Endothelial cell of hepatic sinusoid (primary cell): ENCODE measurements around the gene FHOD3.

Experiments used
- in situ Hi-C: cut with HindIII; loops from 2 replicates; pipeline ENCODE4 v1.10.0; 2017; ENCODE audit warnings: low sequenced_read_pairs

Gene FHOD3

GRCh38 chr18:36297417-36298125 is at the start of gene FHOD3:
TSS of gene FHOD3 (plus strand) at chr18:36297713. CDS start at chr18:36297836, 123 bp downstream.
- in situ Hi-C loops = loop anchor here (5.0 kb wide), 1 partner anchor 35 kb away; no protein-coding TSS in a partner anchor

DNA sequence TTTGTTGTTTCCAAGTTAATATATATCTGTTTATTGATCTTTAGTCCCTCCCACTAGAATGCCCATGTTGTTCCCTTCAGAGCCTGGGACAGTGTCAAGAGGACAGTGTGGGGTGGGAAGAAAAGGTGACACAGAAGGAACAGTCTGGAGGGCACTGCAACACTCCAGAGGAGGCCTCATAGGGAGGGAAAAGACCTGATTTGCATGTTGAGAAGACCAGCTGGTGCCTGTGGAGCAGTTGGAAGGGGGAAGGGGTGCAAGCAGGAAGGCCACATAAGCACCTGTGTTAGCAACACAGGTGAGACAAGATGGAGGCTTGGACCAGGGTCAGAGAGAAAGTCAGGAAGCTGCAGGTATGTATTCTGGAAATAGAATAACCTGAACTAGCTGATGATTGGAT is 48.1 kb upstream of the FHOD3 start:
- in situ Hi-C loops = no loop called here

- in situ Hi-C loops = loop anchor here (25.0 kb wide), 1 partner anchor 164 kb away; no protein-coding TSS in a partner anchor
Measured at GRCh38 chr18:36250827-36251226, 46.7 kb upstream of the FHOD3 start.

DNA sequence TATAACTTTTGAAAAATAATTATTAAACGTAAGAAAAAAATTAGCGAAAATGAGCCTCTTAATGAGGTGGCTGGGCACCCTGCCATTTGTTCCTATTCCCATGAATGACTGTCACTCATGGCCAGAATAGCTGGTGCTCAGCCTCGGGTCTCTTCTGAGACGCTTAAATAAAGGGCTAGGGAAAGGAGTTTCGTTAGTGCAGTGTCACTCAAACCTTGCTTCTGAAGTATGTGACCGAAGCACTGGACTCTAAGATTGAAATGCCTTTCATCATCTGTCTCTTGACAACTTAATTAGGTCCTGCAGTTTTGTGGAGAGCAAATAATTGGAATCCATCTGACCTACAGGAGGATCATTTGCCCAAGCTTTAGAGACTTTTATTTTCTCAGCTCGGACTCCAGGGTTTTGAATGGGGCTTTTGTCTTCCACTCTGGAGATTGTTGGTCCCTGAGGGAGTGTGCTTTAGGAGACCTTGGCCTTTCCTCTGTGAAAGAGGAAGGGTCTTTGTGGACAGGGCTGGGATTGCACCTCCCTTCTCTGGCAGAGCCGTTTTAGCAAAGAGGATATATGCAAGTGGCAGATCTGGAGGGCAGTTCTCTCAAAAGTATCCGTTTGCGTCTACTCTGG is 42.3 kb upstream of the FHOD3 start:
- in situ Hi-C loops = loop anchor here (25.0 kb wide), 1 partner anchor 168 kb away; no protein-coding TSS in a partner anchor

DNA sequence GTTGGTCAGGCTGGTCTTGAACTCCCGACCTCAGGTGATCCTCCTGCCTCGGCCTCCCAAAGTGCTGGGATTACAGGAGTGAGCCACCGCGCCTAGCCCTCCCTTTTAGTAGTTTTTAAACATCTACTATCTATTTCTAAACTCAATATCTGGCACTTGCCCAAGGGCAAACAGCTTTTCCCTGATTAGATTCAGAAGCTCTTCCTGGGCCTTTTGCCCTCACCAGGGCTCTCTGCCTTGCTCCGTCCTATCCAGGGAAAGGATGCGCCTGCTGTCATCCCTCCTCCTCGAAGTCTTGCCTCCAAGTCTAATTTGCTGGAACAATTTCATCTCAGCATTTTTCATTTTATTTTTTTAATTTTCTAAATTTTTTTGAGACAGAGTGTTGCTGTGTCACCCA is 41.4 kb upstream of the FHOD3 start:
- in situ Hi-C loops = loop anchor here (25.0 kb wide), 1 partner anchor 169 kb away; no protein-coding TSS in a partner anchor

- in situ Hi-C loops = loop anchor here (5.0 to 25.0 kb wide), 2 partner anchors 36 to 176 kb away; no protein-coding TSS in a partner anchor
Measured at GRCh38 chr18:36262971-36263370, 34.5 kb upstream of the FHOD3 start.

DNA sequence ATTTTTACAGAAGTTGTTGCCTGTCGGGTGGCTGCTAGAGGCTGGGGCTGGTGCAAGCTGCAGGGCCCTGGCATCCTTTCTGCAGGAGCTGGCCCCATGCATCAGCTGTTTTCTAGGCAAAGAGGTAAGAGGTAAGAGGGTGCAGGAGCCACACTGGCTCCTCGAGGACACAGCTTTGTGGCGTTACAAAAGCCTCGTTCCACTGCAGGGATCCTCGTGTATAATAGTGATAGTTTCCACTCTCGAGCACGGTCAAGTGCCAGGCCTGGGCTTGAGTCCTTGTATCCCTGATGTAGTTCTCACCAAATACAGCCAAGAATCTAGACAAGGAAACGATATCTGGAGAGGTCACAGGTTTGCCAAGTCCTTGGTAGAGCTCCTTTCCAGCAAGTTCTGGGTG is 33.2 kb upstream of the FHOD3 start:
- in situ Hi-C loops = loop anchor here (5.0 to 25.0 kb wide), 2 partner anchors 37 to 177 kb away; no protein-coding TSS in a partner anchor

- in situ Hi-C loops = loop anchor here (25.0 kb wide), 1 partner anchor 178 kb away; no protein-coding TSS in a partner anchor
Measured at GRCh38 chr18:36265015-36265414, 32.5 kb upstream of the FHOD3 start.

DNA sequence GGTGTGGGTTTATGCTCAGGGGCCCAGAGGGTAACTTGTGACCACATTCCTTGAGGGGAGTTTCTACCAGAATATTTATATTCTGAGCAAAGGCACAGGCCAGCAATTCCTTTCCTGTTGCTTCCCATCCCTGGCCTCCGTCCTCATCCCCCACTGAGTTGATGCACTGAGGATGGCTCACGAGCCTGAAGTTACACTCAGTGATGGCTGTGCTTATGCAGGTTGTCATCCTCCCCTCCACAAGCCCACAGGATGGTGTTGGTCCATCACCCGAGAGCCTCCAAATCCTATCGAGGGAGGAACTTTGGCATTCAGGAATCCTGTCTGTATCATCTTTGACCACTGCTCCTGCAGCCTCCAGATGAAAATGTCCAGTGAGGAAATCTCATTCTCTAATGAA is 28.4 kb upstream of the FHOD3 start:
- in situ Hi-C loops = loop anchor here (25.0 kb wide), 1 partner anchor 182 kb away; no protein-coding TSS in a partner anchor

- in situ Hi-C loops = loop anchor here (25.0 kb wide), 1 partner anchor 184 kb away; no protein-coding TSS in a partner anchor
Measured at GRCh38 chr18:36271153-36271552, 26.4 kb upstream of the FHOD3 start.

GRCh38 chr18:36273347-36273746 is 24.2 kb upstream of the FHOD3 start:
- in situ Hi-C loops = loop anchor here (25.0 kb wide), 1 partner anchor 186 kb away; no protein-coding TSS in a partner anchor

- in situ Hi-C loops = loop anchor here (25.0 kb wide), 1 partner anchor 187 kb away; no protein-coding TSS in a partner anchor
Measured at GRCh38 chr18:36274083-36274715, 23.3 kb upstream of the FHOD3 start.

- in situ Hi-C loops = no loop called here
Measured at GRCh38 chr18:36275561-36275960, 22.0 kb upstream of the FHOD3 start.

DNA sequence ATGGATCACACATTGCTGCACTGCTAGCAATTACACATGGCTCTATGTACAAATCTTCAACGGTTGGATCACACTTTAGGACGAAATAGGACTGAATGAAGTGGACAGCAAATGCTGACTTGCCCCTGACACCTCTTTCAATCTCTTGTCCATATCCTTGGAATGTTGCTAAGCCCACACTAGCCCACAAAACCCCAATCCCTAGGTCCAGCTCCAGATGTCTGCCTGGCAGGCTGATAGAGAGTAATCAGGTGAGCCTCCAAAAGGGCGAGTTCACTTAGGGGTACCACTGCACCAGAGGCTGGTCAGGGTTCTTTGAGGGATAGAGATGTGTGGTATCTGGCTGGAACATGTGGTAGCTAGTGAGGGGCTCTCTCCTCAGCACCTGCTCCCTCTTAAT is 18.5 kb upstream of the FHOD3 start:
- in situ Hi-C loops = no loop called here

- in situ Hi-C loops = no loop called here
Measured at GRCh38 chr18:36281936-36282335, 15.6 kb upstream of the FHOD3 start.

DNA sequence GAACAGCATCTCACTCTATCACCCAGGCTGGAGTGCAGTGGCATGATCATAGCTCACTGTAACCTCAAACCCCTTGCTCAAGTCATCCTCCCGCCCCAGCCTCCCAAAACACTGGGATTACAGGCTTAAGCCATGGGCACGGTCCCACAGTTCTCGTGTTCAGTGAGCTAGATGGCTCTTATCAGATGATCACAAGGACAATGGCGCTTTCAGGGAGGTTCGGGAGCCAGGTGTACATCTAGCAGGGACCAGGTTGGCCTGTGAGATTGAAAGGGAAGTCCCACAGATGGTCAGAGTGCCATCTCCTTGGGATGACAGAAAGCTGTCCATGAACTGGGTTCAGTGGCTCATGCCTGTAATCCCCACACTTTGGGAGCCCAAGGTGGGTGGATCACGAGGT is 14.1 kb upstream of the FHOD3 start:
- in situ Hi-C loops = no loop called here

DNA sequence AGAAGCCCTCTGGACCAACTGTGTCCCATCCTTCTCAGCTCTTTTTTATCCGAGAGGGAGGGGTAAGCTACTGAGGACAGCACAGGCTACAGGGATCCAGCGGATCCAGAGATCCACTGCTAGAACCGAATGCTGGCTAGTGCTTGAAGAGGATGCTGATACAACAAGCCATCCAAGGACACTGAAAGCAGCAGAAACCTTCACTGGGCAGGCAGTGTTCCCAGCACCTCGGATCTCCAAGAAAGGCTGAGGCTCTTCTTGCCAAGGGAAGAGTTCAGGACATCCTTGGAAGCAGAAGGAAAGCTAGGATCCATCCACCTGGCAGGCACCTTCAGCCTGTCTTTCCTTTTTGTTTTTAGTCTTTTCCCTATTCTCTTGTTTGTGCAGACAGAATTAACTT is 13.2 kb upstream of the FHOD3 start:
- in situ Hi-C loops = no loop called here

GRCh38 chr18:36284671-36285295 is 12.7 kb upstream of the FHOD3 start:
- in situ Hi-C loops = no loop called here

DNA sequence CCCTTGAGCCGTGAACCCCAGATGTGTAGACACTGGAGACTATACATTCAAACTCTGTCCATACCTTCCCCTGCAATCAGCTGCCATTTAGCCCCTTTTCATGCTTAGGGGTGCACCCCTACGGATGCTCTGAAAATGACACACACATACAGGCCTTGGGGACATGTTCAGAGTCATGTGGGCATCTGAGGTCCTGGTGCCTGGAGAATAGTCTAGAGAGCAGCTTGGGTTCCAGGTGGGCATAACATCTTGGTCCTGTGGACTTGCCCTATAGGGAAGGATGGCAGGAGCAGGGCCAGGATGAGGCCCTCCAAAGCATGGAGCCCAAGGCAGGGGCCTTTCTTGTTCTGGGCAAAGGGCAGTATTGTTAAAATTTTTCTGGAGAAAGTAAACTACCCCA is 9.9 kb upstream of the FHOD3 start:
- in situ Hi-C loops = no loop called here

GRCh38 chr18:36288689-36289088 is 8.8 kb upstream of the FHOD3 start:
- in situ Hi-C loops = no loop called here

DNA sequence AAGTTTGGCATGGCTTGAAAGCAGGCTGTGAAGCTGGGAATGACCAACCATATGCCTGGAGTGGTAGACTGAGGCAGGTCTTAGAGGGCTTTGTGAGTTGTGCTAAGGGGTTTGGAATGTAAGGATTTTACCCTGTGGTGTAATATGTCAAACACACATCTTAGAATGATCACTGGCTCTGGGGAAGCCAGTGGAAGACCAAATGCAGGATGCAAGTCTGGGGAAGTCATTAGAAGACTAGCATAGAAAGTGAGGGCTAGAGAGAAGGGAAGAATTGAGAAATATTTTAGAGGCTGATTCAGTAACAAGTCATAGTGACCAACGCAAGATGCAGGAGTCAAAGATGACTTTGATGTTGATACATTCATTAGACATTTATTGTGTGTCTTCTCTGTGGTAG is 3.5 kb upstream of the FHOD3 start:
- in situ Hi-C loops = no loop called here
